ENCODE measurements around the gene GPX1.

Gene GPX1

DNA sequence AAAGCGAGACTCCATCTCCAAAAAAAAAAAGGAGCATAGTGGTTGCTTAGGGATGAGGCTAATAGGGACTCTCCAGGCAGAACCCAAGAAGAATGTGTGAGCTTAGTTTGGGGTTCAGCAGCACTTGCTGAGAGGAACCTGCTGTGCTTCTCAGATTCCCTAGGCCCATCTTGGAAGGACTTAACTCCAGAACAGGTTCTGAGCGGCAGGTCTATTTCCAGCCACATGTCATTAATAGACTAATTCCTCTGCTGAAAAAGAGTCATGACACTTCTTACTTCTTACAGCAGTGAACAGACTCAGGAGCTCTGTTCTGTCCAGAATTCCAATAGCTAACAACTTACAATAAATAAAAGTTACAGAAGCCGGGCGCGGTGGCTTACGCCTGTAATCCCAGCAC lies 31.1 kb upstream of the GPX1 start:
- no peak overlapping the region for H3K4me3 ChIP-seq (ENCODE audit: low read depth, low read length)
- DNase-seq (ENCODE audit: low read depth, low spot score): no peak
- TF ChIP-seq, protein P1, sequence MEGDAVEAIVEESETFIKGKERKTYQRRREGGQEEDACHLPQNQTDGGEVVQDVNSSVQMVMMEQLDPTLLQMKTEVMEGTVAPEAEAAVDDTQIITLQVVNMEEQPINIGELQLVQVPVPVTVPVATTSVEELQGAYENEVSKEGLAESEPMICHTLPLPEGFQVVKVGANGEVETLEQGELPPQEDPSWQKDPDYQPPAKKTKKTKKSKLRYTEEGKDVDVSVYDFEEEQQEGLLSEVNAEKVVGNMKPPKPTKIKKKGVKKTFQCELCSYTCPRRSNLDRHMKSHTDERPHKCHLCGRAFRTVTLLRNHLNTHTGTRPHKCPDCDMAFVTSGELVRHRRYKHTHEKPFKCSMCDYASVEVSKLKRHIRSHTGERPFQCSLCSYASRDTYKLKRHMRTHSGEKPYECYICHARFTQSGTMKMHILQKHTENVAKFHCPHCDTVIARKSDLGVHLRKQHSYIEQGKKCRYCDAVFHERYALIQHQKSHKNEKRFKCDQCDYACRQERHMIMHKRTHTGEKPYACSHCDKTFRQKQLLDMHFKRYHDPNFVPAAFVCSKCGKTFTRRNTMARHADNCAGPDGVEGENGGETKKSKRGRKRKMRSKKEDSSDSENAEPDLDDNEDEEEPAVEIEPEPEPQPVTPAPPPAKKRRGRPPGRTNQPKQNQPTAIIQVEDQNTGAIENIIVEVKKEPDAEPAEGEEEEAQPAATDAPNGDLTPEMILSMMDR (IDR thresholded peaks at IDR 0.05; ENCODE audit: low read depth, low read length): no peak
- in situ Hi-C loops (cut with HindIII; ENCODE audit: low sequenced_read_pairs): no loop called here

DNA sequence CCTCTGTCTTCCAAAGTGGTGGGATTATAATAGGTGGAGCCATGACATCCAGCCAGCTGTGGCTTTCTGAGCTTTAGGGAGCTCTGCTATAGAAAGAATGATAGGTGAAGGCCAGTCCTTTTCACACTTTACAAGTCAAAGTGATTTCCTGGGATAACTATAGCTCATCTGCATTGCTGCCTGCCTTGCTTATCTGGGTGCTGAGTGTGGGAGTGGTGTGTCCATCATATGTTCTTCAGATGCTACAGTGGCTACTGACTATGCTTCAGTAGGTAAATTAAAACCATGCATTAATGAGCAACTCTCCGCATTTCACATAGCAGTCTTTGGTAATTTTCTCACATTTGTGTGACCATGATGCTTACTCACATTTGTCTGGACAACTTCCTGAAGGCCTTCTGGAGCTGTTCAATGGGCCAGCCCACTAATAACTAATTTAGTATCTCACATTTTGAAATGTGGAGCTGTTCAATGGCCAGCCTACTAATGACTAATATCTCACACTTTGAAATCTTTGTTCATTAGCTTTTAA lies 30.2 kb upstream of the GPX1 start:
- in situ Hi-C loops (cut with HindIII; ENCODE audit: low sequenced_read_pairs): no loop called here
- DNase-seq (ENCODE audit: low read depth, low spot score): no peak
- H3K4me3 ChIP-seq (ENCODE audit: low read depth, low read length): no peak overlapping the region
- TF ChIP-seq, protein P1 (IDR thresholded peaks at IDR 0.05; ENCODE audit: low read depth, low read length): no peak

DNA sequence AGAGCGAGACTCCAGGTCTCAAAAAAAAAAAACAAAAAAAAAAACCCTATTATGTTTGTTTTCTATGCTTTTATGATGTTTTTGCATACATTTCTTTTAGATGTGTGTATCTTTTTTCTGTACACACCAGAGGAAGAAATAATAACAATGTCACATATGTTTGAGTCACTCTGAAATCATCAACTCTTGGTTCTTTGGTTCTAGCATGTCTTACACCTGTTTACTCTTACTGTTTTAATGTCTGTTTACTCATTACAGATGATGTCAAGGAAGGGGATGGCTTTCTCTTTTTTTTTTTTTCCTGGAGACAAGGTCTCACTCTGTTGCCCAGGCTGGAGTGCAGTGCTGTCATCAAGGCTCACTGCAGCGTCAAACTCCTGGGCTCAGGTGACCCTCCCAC lies 29.6 kb upstream of the GPX1 start:
- DNase-seq (ENCODE audit: low read depth, low spot score): no peak
- H3K4me3 ChIP-seq (ENCODE audit: low read depth, low read length): no peak overlapping the region
- in situ Hi-C loops (cut with HindIII; ENCODE audit: low sequenced_read_pairs): no loop called here
- TF ChIP-seq, protein P1 (IDR thresholded peaks at IDR 0.05; ENCODE audit: low read depth, low read length): no peak

DNA sequence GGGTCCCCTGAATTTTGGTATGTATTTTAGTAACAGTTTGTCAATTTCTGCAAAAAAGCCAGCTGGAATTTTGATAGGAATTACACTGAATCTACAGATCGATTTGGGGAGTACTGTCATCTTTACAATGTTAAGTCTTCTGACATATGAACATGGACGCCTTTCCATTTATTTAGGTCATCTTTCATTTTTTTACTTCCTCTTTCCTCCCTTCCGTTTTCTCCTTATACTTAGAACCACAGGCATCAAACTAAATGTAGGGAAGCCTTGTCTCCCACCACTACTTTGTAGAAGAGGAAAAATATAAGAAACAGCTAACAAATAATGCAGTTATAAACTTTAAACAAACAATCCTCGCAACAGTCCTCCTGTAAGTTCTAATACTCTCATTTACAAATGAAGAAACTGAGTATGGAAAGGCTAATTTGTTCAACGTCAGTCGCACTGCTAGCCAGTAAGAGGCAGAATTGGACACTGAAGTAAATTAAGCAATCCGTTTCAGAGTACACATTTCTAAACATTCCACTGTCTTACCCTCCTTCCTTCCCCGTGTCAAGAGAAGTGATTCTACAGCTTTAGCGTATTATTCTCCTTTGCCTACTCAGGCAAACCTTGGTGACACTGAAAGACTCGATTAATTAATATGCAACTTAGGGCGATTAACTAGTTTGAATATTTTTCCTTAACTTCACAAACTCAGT lies 28.1 kb upstream of the GPX1 start:
- DNase-seq (ENCODE audit: low read depth, low spot score): no peak
- TF ChIP-seq, protein P1 (IDR thresholded peaks at IDR 0.05; ENCODE audit: low read depth, low read length): no peak
- in situ Hi-C loops (cut with HindIII; ENCODE audit: low sequenced_read_pairs): no loop called here
- no peak overlapping the region for H3K4me3 ChIP-seq (ENCODE audit: low read depth, low read length)

DNA sequence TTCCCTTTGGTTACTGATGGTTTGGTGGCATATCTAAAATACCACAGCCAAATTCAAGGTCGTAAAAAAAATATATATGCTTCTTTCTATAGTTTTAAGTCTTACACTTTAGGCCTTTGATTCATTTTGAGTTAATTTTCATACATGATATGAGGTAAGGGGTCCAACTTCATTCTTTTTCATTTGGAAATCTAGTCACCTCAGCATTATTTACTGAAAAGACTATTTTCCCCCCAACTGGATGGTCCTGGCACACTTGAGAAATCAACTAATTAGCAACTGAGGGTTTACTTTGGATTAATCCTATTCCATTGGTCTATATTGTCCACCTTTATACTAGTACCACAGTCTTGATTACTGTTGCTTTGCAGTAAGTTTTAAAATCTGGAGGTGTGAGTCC lies 27.5 kb upstream of the GPX1 start:
- TF ChIP-seq, protein P1 (IDR thresholded peaks at IDR 0.05; ENCODE audit: low read depth, low read length): no peak
- DNase-seq (ENCODE audit: low read depth, low spot score): no peak
- in situ Hi-C loops (cut with HindIII; ENCODE audit: low sequenced_read_pairs): no loop called here
- no peak overlapping the region for H3K4me3 ChIP-seq (ENCODE audit: low read depth, low read length)

DNA sequence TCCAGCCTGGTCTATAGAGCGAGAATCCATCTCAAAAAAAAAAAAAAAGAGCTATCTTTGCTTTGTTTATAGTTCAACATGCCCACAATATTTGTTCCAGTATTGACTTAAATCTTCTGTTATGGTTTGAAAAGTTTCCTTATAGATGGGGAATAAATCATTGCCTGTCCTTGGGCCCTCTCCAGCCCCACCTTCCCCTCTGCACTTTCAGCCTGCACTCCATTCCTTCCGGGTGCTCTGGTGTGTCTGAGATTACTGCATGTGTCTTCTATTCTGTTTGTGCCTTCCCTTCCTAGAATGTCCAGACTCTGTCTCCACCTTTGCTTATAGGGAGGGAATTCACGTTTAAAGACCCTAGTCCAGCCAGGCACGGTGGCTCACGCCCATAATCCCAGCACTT lies 25.2 kb upstream of the GPX1 start:
- no peak overlapping the region for H3K4me3 ChIP-seq (ENCODE audit: low read depth, low read length)
- in situ Hi-C loops (cut with HindIII; ENCODE audit: low sequenced_read_pairs): no loop called here
- TF ChIP-seq, protein P1 (IDR thresholded peaks at IDR 0.05; ENCODE audit: low read depth, low read length): no peak
- DNase-seq (ENCODE audit: low read depth, low spot score): no peak
